Effector memory CD4-positive, alpha-beta T cell (primary cell): ENCODE results near the gene S100A8.

Source experiments
- DNase-seq, 3 donors: peaks; one replicate each; pipeline ENCODE4 v3.0.0-alpha.2; 2020
- H3K27ac ChIP-seq: 2 replicates; pipeline ENCODE4 v1.7.0; 2013; ENCODE audit warnings: mild to moderate bottlenecking, low read length, moderate library complexity; ENCODE audit not compliant: insufficient read depth, poor library complexity, severe bottlenecking
- H3K27me3 ChIP-seq: replicated peaks from 2 replicates; pipeline ENCODE4 v1.7.0; 2013; ENCODE audit warnings: mild to moderate bottlenecking, low read length; ENCODE audit not compliant: insufficient read depth, control insufficient read depth, poor library complexity, severe bottlenecking
- H3K36me3 ChIP-seq: 2 replicates; pipeline ENCODE4 v1.7.0; 2013; ENCODE audit warnings: mild to moderate bottlenecking, low read length, moderate library complexity; ENCODE audit not compliant: control insufficient read depth, insufficient read depth
- H3K4me1 ChIP-seq: 2 replicates; pipeline ENCODE4 v1.7.0; 2013; ENCODE audit warnings: low read length, mild to moderate bottlenecking; ENCODE audit not compliant: control insufficient read depth, insufficient read depth, poor library complexity, severe bottlenecking
- H3K4me3 ChIP-seq: 2 replicates; pipeline ENCODE4 v1.7.0; 2013; ENCODE audit warnings: low read length, low read depth, mild to moderate bottlenecking; ENCODE audit not compliant: insufficient read depth, poor library complexity, severe bottlenecking
- H3K9me3 ChIP-seq: 2 replicates; pipeline ENCODE4 v1.7.0; 2013; ENCODE audit warnings: mild to moderate bottlenecking, low read length, moderate library complexity; ENCODE audit not compliant: control insufficient read depth

The S100A8 gene

GRCh38 chr1:153392822-153393221 lies 1.9 kb upstream of the S100A8 start:
- DNase-seq = no peak
- H3K27ac ChIP-seq = no peak overlapping the region
- H3K9me3 ChIP-seq = no peaks in the 10 kb centered on the region
- no peaks in the 10 kb centered on the region for H3K4me1 ChIP-seq
- H3K36me3 ChIP-seq = no peaks in the 10 kb centered on the region
- no peaks in the 10 kb centered on the region for H3K27me3 ChIP-seq
- no peak overlapping the region for H3K4me3 ChIP-seq

- Histone ChIP-seq H3K4me1 (no peaks in the 10 kb centered on the region), H3K27me3 (no peaks in the 10 kb centered on the region), H3K9me3 (no peaks in the 10 kb centered on the region), H3K4me3 (no peak overlapping the region), H3K27ac (no peak overlapping the region), H3K36me3 (no peaks in the 10 kb centered on the region)
- DNase-seq = no peak
Observed at GRCh38 chr1:153392258-153392657, 1.4 kb upstream of the S100A8 start.

- DNase-seq = no peak
- H3K27me3 ChIP-seq = no peaks in the 10 kb centered on the region
- H3K36me3 ChIP-seq = no peaks in the 10 kb centered on the region
- H3K27ac ChIP-seq = no peak overlapping the region
- no peaks in the 10 kb centered on the region for H3K9me3 ChIP-seq
- no peak overlapping the region for H3K4me3 ChIP-seq
- H3K4me1 ChIP-seq = no peaks in the 10 kb centered on the region
Observed at GRCh38 chr1:153389973-153390879, 647 bp downstream of the S100A8 start.

GRCh38 chr1:153389401-153389800 lies 1.5 kb downstream of the S100A8 start:
- no peak for DNase-seq
- no peaks in the 10 kb centered on the region for H3K9me3 ChIP-seq
- H3K4me3 ChIP-seq = no peak overlapping the region
- no peaks in the 10 kb centered on the region for H3K36me3 ChIP-seq
- no peaks in the 10 kb centered on the region for H3K27me3 ChIP-seq
- H3K27ac ChIP-seq = no peak overlapping the region
- H3K4me1 ChIP-seq = no peaks in the 10 kb centered on the region

GRCh38 chr1:153387785-153388184 lies 3.1 kb downstream of the S100A8 start:
- Histone ChIP-seq H3K4me3 (no peak overlapping the region), H3K27me3 (no peaks in the 10 kb centered on the region), H3K9me3 (no peaks in the 10 kb centered on the region), H3K27ac (no peak overlapping the region), H3K36me3 (no peaks in the 10 kb centered on the region), H3K4me1 (no peaks in the 10 kb centered on the region)
- DNase-seq = no peak

- no peak for DNase-seq
- Histone ChIP-seq H3K9me3 (no peaks in the 10 kb centered on the region), H3K4me1 (no peaks in the 10 kb centered on the region), H3K36me3 (no peaks in the 10 kb centered on the region), H3K27ac (no peak overlapping the region), H3K27me3 (no peaks in the 10 kb centered on the region), H3K4me3 (no peak overlapping the region)
Observed at GRCh38 chr1:153387001-153387400, 3.9 kb downstream of the S100A8 start.

GRCh38 chr1:153386500-153386901 lies 4.4 kb downstream of the S100A8 start:
- no peaks in the 10 kb centered on the region for H3K36me3 ChIP-seq

GRCh38 chr1:153384958-153385580 lies 5.8 kb downstream of the S100A8 start:
- Histone ChIP-seq H3K27me3 (no peaks in the 10 kb centered on the region), H3K4me3 (no peak overlapping the region), H3K9me3 (no peaks in the 10 kb centered on the region), H3K4me1 (no peaks in the 10 kb centered on the region), H3K36me3 (no peaks in the 10 kb centered on the region), H3K27ac (no peak overlapping the region)
- DNase-seq = no peak

More at GRCh38 chr1:153386500-153386901, 4.4 kb downstream of the S100A8 start:
- H3K27me3 ChIP-seq = no peaks in the 10 kb centered on the region
- no peak overlapping the region for H3K4me3 ChIP-seq
- H3K9me3 ChIP-seq = no peaks in the 10 kb centered on the region
- no peak for DNase-seq
- H3K27ac ChIP-seq = no peak overlapping the region
- no peaks in the 10 kb centered on the region for H3K4me1 ChIP-seq

- H3K36me3 ChIP-seq = no peaks in the 10 kb centered on the region
- H3K9me3 ChIP-seq = no peaks in the 10 kb centered on the region
- H3K4me3 ChIP-seq = no peak overlapping the region
- H3K4me1 ChIP-seq = no peaks in the 10 kb centered on the region
- DNase-seq = no peak
- no peak overlapping the region for H3K27ac ChIP-seq
- no peaks in the 10 kb centered on the region for H3K27me3 ChIP-seq
Observed at GRCh38 chr1:153380711-153381110, 10.2 kb downstream of the S100A8 start.

- Histone ChIP-seq H3K27ac (no peak overlapping the region), H3K4me3 (no peak overlapping the region), H3K9me3 (no peaks in the 10 kb centered on the region), H3K27me3 (no peaks in the 10 kb centered on the region), H3K36me3 (no peaks in the 10 kb centered on the region), H3K4me1 (no peaks in the 10 kb centered on the region)
- no peak for DNase-seq
Observed at GRCh38 chr1:153379591-153379990, 11.3 kb downstream of the S100A8 start.
